IMR-90 (cell line): ENCODE data around the gene GDPD1.

ENCODE experiments used
- CEBPB ChIP-seq: IDR thresholded peaks from 2 replicates; pipeline ENCODE4 v1.6.1; 2012; ENCODE audit warnings: low read depth, low read length, improper control_type of control experiment
- CHD1 ChIP-seq: IDR thresholded peaks from 2 replicates; pipeline ENCODE4 v1.6.1; 2012; ENCODE audit warnings: low read depth, low read length, improper control_type of control experiment
- CTCF ChIP-seq: conservative IDR thresholded peaks from 2 replicates; pipeline ENCODE4 v1.5.1; 2012; ENCODE audit warnings: mild to moderate bottlenecking, low read depth, low read length, improper control_type of control experiment
- ELK1 ChIP-seq: fragments of 150-350 bp; IDR thresholded peaks from 2 replicates; pipeline ENCODE4 v1.6.1; 2016; ENCODE audit warnings: low read depth, mild to moderate bottlenecking, low read length, moderate library complexity, borderline replicate concordance
- FOS ChIP-seq: fragments of 150-350 bp; IDR thresholded peaks from 2 replicates; pipeline ENCODE4 v1.6.1; 2016; ENCODE audit warnings: low read depth, low read length
- MAZ ChIP-seq: IDR thresholded peaks from 2 replicates; pipeline ENCODE4 v1.6.1; 2012; ENCODE audit warnings: low read depth, mild to moderate bottlenecking, low read length, improper control_type of control experiment, moderate library complexity, borderline replicate concordance
- POLR2A ChIP-seq: IDR thresholded peaks from 2 replicates; pipeline ENCODE4 v1.6.1; 2012; ENCODE audit warnings: mild to moderate bottlenecking, low read depth, low read length
- RAD21 ChIP-seq: IDR thresholded peaks from 2 replicates; pipeline ENCODE4 v1.6.1; 2012; ENCODE audit warnings: low read length, improper control_type of control experiment
- SMC3 ChIP-seq: fragments of 150-350 bp; IDR thresholded peaks from 2 replicates; pipeline ENCODE4 v1.6.1; 2016; ENCODE audit warnings: low read depth, mild to moderate bottlenecking, antibody characterized with exemption, low read length, moderate library complexity

- TF ChIP-seq CTCF (no peak), RAD21 (no peak), POLR2A (no peak), ELK1 (no peak), CEBPB (no peak), SMC3 (no peak), MAZ (no peak), FOS (no peak), CHD1 (no peak)
Observed at GRCh38 chr17:59186850-59187249, 33.5 kb upstream of the GDPD1 start.
